HEK293T (cell line): Measurements from ENCODE around the gene IRAK4.

ENCODE experiments used
- ARNT ChIP-seq: fragments of 450-650 bp; IDR thresholded peaks from 2 replicates; pipeline ENCODE4 v1.6.1; 2017; ENCODE audit warnings: mild to moderate bottlenecking
- BHLHE40 ChIP-seq: fragments of 450-650 bp; IDR thresholded peaks from 2 replicates; pipeline ENCODE4 v1.6.1; 2016; ENCODE audit warnings: mild to moderate bottlenecking, moderate library complexity, borderline replicate concordance
- CTBP1 ChIP-seq: fragments of 450-650 bp; IDR thresholded peaks from 2 replicates; pipeline ENCODE4 v1.6.1; 2016; ENCODE audit warnings: borderline replicate concordance
- ELF4 ChIP-seq: fragments of 450-650 bp; IDR thresholded peaks from 2 replicates; pipeline ENCODE4 v1.6.1; 2017; ENCODE audit warnings: antibody characterized with exemption
- FOXA1 ChIP-seq: fragments of 450-650 bp; IDR thresholded peaks from 2 replicates; pipeline ENCODE4 v1.6.1; 2016; ENCODE audit warnings: mild to moderate bottlenecking
- FOXM1 ChIP-seq: fragments of 450-650 bp; IDR thresholded peaks from 2 replicates; pipeline ENCODE4 v1.6.1; 2017; ENCODE audit warnings: mild to moderate bottlenecking, borderline replicate concordance
- HDGF ChIP-seq: fragments of 450-650 bp; IDR thresholded peaks from 2 replicates; pipeline ENCODE4 v1.6.1; 2017; ENCODE audit warnings: antibody characterized with exemption, borderline replicate concordance
- LEF1 ChIP-seq: fragments of 450-650 bp; IDR thresholded peaks from 2 replicates; pipeline ENCODE4 v1.6.1; 2017; ENCODE audit warnings: mild to moderate bottlenecking, borderline replicate concordance
- SP1 ChIP-seq: fragments of 450-650 bp; IDR thresholded peaks from 2 replicates; pipeline ENCODE4 v1.6.1; 2017
- SUZ12 ChIP-seq: fragments of 450-650 bp; IDR thresholded peaks from 2 replicates; pipeline ENCODE4 v1.6.1; 2016; ENCODE audit warnings: mild to moderate bottlenecking
- TARDBP ChIP-seq: fragments of 450-650 bp; IDR thresholded peaks from 2 replicates; pipeline ENCODE4 v1.6.1; 2016
- ZNF384 ChIP-seq: fragments of 450-650 bp; IDR thresholded peaks from 2 replicates; pipeline ENCODE4 v1.6.1; 2016

DNA sequence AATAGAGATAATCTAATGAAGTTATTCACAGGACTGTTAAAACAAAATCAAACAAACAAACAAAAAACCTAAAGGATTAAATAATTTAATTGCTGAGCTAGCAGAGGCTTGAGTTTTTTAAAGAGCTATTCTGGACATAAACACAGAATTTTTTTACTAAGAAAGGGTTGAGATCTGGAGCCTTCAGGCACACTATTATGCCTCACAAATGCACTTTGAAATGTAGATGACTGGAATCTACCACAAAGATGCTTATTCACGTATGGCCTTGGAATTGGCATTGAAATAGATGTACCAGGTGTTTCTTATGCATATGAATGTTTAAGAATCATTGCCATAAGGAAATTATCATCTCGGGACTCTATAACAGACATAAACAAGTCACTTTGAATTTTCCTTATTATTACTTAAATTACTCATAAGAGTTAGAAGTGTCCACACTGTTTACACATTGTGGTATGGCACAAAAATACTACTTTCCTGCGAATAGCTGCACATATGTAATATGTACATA is 21.8 kb upstream of the IRAK4 start:
- TF ChIP-seq BHLHE40, result no peak
- no peak for TF ChIP-seq SUZ12
- TF ChIP-seq ELF4, result no peak
- no peak for TF ChIP-seq FOXM1
- TF ChIP-seq CTBP1, result no peak
- TF ChIP-seq FOXA1, result no peak
- TF ChIP-seq LEF1, result no peak
- TF ChIP-seq SP1, result no peak
- no peak for TF ChIP-seq HDGF
- TF ChIP-seq ARNT, result no peak
- TF ChIP-seq TARDBP, result no peak
- TF ChIP-seq ZNF384, result no peak
